Measurements from ENCODE around the gene ZDHHC1.

Gene ZDHHC1

GRCh38 chr16:67396159-67397035, 19.9 kb downstream of the ZDHHC1 start:
- DNase-seq (ENCODE audit: low read depth in 1 of 2, low spot score in 1 of 2): no peak

GRCh38 chr16:67395458-67396158, 20.7 kb downstream of the ZDHHC1 start:
- DNase-seq (ENCODE audit: low read depth in 1 of 2, low spot score in 1 of 2): no peak

- DNase-seq (ENCODE audit: low read depth in 1 of 2, low spot score in 1 of 2): no peak
These were observed 21.2 kb downstream of the ZDHHC1 start for GRCh38 chr16:67395105-67395457.

GRCh38 chr16:67394155-67395104, 21.8 kb downstream of the ZDHHC1 start:
- DNase-seq (ENCODE audit: low read depth in 1 of 2, low spot score in 1 of 2): no peak

- DNase-seq (ENCODE audit: low read depth in 1 of 2, low spot score in 1 of 2): no peak
These were observed 22.5 kb downstream of the ZDHHC1 start for GRCh38 chr16:67393788-67394154.

- DNase-seq (ENCODE audit: low read depth in 1 of 2, low spot score in 1 of 2): no peak
These were observed 23.0 kb downstream of the ZDHHC1 start, which contains the start of gene TPPP3 for GRCh38 chr16:67393111-67393787. TSS of gene TPPP3 (minus strand) at chr16:67393498. CDS start at chr16:67391111, 2,387 bp downstream.

DNA sequence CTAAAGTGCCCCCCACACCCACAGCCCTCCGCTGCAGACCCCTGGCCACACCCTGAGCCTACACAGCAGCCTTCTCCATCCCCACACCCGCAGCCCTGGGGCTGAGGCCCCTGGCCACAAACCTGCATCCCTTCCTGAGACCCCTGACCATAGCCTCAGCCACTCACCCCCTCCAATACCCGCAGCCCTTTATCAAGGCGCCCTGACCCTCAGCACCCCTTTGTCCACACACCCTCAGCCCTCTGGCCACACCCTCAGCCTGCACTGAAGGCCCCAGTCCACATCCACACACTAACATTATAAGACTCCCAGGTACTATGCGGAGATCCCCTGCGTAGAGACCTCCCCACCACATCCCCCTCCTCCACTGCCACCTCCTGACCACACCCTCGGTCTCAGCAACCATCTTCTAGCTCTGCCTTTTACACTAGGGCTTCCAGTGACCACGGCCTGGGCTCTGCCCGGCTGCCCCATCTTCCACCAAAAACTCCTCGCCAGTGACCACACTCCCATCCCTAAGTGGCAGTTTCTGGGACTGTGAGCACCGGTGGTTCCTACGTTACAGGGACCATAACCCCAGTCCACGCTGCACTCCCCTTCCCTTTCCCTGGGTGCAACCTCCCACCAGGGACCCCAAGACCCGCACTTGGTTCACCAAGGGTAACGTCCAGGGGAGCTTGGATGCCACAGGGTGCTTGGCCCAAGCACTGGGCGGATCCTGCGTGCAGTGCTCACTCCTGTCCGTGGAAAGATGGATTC, 23.8 kb downstream of the ZDHHC1 start:
- DNase-seq (ENCODE audit: low read depth in 1 of 2, low spot score in 1 of 2): no peak

DNA sequence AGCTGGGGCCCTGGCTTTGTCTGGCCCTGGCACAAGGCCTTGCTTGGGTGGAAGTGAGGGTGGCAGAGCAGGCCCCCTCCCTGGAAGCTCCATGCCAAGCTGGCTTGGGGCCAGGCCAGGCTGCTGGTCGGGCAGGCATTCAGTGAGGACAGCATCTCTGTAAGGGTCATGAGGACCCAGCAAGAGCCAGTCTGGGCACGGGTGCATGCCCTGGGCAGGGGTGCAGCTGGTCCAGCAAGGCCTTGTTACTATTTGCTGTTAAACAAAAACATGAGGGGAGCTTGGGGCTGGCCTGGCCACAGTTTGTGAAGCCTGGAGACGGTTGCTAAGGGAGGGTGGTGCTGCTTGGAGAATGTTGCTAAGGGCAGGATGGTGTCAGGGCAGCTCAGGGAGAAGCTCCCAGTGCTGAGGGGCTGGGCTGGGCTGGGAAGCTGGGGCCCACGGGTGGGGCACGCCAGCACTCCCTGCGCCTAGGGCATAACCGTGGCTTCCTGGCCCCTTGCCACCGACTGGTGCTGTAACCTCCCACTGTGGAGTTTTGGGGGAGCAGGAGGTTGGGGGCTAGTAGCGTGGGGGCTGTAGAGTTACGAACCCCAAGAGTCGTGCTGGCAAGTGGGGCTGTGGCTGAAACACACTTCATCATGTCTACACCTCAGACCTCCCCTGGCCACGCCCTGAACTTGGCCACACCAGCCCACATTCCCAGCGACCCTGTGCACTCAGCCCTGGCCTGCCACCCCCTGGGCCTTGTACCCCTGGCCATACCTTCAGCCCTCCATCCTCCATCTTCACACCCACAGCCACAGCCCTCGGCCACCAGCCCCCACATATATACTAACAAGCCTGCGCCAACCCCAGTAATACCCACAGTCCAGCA, 24.6 kb downstream of the ZDHHC1 start:
- no peak for DNase-seq (ENCODE audit: low read depth in 1 of 2, low spot score in 1 of 2)

DNA sequence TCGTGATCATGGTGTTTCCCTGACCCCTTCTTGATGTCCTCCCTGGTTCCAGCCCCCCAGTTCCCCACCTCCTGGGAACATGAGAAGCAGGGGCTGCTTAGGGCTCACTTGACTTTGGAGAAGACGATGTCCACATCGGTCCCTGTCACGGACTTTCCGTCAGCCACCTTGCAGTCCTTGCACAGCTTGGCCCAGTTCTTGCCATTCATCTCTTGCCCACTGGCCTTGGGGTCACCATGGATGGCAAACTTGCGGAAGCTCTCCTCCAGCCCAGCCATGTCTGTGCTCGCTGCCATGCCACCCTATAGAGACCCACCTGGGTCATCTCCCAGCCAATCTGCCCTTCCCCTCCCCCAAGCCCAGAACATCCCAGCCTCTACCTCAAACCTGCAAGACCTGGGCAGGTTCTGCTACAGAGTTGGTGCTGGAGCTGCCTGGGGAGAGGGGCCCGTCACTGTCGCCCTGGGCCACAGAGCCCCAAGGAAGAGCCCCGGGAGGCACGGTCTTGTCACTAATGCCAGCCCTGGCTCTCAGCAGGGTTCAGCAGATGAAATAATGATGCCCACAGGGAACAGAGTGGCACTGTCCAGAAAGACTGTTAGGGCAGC, 25.4 kb downstream of the ZDHHC1 start:
- DNase-seq (ENCODE audit: low read depth in 1 of 2, low spot score in 1 of 2): no peak

DNA sequence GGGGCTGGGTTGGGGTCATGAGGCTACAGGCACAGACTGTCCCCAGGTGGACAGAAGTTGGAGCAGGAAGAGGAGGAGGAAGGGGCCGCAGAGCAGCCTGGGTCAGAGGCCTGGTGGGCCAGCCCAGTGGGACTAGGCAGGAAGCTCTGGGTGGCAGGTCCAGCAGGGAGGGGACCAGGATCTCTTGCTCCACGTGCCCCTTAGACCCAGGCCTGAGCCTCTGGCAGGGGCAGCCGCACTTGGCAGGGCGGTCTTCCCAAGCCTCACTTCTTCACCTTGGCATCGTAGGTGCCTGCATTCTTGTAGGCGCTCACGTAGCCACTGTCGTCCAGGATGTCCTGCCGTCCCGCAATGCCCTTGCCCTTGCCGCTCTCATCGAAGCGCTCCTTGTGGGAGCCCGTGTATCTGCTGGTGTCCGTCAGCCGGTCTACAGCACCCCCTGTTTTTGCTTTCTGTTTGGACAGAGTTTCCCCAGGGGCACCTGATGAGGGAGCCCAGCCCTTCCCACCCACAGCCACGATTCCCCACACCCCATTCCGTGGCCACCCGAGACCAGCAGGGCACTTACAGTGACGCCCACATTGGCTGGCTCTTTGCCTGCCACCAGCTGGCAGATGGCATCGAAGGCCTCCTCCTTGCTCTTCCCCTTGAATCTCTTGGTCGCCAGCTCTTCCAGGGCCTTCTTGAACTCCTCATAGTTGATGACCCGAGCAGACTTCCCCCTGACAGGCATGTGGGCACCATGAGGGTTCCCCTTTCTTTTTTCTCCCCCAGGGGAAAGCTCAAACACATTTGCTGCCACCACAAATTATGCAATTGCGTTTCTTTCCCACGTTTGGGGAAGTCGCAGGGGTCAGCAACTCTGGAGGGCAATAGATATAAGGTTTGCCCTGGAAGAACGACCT, 26.1 kb downstream of the ZDHHC1 start:
- DNase-seq (ENCODE audit: low read depth in 1 of 2, low spot score in 1 of 2): no peak

- DNase-seq (ENCODE audit: low read depth in 1 of 2, low spot score in 1 of 2): no peak
These were observed 27.7 kb downstream of the ZDHHC1 start for GRCh38 chr16:67388591-67388990.

DNA sequence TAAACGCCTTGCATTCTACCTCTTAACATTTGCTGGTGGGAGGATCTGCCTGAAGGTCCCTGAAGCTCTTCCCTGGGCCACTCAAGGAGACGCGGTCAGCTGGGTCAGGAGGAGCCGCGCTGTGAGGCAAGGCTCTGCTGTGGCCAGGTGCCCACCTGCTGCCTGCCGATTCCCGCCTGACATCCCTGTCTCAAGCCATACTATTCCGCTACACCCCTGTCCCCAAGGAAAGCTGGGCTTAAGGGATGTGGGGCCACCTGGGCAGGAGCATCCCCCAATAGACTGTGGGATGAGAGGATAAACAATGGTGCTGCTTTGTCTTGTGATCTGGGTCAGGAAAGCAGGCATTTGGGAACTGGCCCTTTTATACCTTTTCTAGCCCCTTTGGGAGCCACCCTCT, 28.1 kb downstream of the ZDHHC1 start:
- no peak for DNase-seq (ENCODE audit: low read depth in 1 of 2, low spot score in 1 of 2)

- no peak for DNase-seq (ENCODE audit: low read depth in 1 of 2, low spot score in 1 of 2)
These were observed 28.7 kb downstream of the ZDHHC1 start for GRCh38 chr16:67387479-67388079.

DNA sequence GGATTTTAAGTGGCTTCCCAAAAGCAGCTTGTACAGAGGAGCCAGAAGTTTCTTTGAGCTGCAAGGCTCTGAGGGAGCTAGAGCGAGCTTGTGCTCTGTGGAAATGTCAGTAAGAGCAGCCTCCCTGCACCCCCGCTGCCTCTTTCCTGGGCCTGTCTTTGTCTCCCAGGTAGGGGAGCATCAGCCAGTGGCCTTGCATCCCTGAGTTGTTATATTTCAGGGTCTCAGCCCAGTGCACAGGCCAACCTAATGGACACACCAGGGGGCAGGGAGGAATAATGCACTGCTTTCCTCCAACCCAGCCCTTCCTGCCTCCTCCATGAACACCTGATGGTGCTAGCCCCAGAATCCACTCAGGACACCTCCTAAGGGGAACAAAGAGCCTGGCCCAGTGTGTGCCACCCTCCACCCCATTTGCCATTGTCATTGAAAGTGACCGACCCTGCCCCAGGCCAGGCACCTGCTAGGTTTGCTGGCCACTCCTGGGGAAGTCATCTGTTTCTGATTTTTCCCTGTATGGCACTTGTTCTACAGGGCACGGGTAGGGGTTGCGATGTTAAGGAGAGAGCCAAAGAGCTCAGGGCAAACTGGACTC, 29.3 kb downstream of the ZDHHC1 start:
- DNase-seq (ENCODE audit: low read depth in 1 of 2, low spot score in 1 of 2): no peak

GRCh38 chr16:67384778-67385510, 31.3 kb downstream of the ZDHHC1 start:
- DNase-seq (ENCODE audit: low read depth in 1 of 2, low spot score in 1 of 2): no peak

DNA sequence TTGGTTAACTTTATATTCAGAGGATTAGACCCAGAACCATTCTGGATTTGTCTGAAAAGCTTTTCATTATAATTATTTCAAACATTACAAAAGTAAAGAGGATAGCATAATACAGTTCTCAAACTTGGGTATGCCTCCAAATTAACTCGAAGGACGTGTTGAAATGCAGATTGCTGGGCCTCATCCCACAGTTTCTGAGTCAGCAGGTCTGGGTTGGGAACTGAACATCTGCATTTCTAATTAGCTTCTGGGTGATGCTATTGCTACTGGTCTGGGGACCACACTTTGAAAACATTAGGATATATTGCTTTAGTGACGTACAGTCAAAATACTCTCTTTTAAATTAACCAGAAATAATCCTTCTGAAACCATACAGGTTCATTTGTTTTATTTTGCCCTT, 33.0 kb downstream of the ZDHHC1 start:
- DNase-seq (ENCODE audit: low read depth in 1 of 2, low spot score in 1 of 2): no peak
